HEK293 (cell line): Measurements from ENCODE around the gene GPC2.

ENCODE experiments used
- OVOL3 ChIP-seq: fragments of 450-650 bp; formaldehyde crosslinking; IDR thresholded peaks from 2 replicates; pipeline ENCODE4 v1.5.1; 2016; ENCODE audit warnings: missing biosample characterization, missing genetic modification characterization
- YY1 ChIP-seq: fragments of 450-650 bp; formaldehyde crosslinking; IDR thresholded peaks from 2 replicates; pipeline ENCODE4 v1.5.1; 2018; ENCODE audit warnings: missing biosample characterization, missing genetic modification characterization
- ZNF114 ChIP-seq: fragments of 450-650 bp; formaldehyde crosslinking; IDR thresholded peaks from 2 replicates; pipeline ENCODE4 v1.5.0; 2017; ENCODE audit warnings: missing biosample characterization, missing genetic modification characterization
- ZNF211 ChIP-seq: fragments of 450-650 bp; formaldehyde crosslinking; IDR thresholded peaks from 2 replicates; pipeline ENCODE4 v1.5.1; 2016; ENCODE audit warnings: low read depth, missing biosample characterization, missing genetic modification characterization
- ZNF311 ChIP-seq: fragments of 450-650 bp; formaldehyde crosslinking; IDR thresholded peaks from 2 replicates; pipeline ENCODE4 v1.5.1; 2017; ENCODE audit warnings: missing biosample characterization, missing genetic modification characterization, borderline replicate concordance
- ZNF350 ChIP-seq: fragments of 450-650 bp; formaldehyde crosslinking; IDR thresholded peaks from 2 replicates; pipeline ENCODE4 v1.5.0; 2017; ENCODE audit warnings: missing biosample characterization, mild to moderate bottlenecking, missing genetic modification characterization
- ZXDB ChIP-seq: fragments of 450-650 bp; formaldehyde crosslinking; IDR thresholded peaks from 2 replicates; pipeline ENCODE4 v1.5.1; 2016; ENCODE audit warnings: missing biosample characterization, missing genetic modification characterization
- TF ChIP-seq, protein P1 (sequence below): fragments of 450-650 bp; formaldehyde crosslinking; IDR thresholded peaks from 2 replicates; pipeline ENCODE4 v1.5.1; 2016; ENCODE audit warnings: missing biosample characterization, missing genetic modification characterization
- TF ChIP-seq, protein P2 (sequence below): fragments of 450-650 bp; formaldehyde crosslinking; IDR thresholded peaks from 2 replicates; pipeline ENCODE4 v1.5.1; 2016; ENCODE audit warnings: missing biosample characterization, missing genetic modification characterization
- TF ChIP-seq, protein P3 (sequence below): fragments of 450-650 bp; formaldehyde crosslinking; IDR thresholded peaks from 2 replicates; pipeline ENCODE4 v1.5.1; 2016; ENCODE audit warnings: missing biosample characterization, missing genetic modification characterization, low read depth
- TF ChIP-seq, protein P4 (sequence below): fragments of 450-650 bp; formaldehyde crosslinking; IDR thresholded peaks from 2 replicates; pipeline ENCODE4 v1.5.1; 2016; ENCODE audit warnings: missing biosample characterization, missing genetic modification characterization

DNA sequence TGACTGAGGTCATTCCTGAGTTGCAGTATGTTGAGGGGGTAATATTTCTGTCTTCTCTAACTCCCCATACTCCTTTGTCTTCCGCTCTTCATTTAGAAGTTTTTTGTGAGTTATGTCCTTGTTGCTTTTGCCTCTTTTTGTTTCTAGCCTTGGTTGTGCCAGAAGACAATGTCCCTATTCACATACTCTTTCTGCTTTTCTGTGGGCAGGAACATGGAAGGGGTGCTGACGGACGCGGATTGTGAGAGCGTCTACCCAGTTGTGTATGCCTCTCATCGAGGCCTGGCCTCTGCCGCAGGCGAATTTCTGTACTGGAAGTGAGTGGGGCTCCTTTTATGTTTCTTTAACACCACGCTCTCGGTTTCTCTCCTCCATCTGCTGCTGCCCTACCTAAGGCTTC lies 21.1 kb upstream of the GPC2 start:
- TF ChIP-seq ZNF211 (tag by site-specific recombination) (no peak), ZXDB (tag by site-specific recombination) (no peak), ZNF114 (tag by site-specific recombination) (no peak), ZNF350 (no peak), YY1 (tag by site-specific recombination) (no peak), OVOL3 (no peak), ZNF311 (no peak)
- TF ChIP-seq, protein P1, sequence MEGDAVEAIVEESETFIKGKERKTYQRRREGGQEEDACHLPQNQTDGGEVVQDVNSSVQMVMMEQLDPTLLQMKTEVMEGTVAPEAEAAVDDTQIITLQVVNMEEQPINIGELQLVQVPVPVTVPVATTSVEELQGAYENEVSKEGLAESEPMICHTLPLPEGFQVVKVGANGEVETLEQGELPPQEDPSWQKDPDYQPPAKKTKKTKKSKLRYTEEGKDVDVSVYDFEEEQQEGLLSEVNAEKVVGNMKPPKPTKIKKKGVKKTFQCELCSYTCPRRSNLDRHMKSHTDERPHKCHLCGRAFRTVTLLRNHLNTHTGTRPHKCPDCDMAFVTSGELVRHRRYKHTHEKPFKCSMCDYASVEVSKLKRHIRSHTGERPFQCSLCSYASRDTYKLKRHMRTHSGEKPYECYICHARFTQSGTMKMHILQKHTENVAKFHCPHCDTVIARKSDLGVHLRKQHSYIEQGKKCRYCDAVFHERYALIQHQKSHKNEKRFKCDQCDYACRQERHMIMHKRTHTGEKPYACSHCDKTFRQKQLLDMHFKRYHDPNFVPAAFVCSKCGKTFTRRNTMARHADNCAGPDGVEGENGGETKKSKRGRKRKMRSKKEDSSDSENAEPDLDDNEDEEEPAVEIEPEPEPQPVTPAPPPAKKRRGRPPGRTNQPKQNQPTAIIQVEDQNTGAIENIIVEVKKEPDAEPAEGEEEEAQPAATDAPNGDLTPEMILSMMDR (tag by site-specific recombination): no peak
- TF ChIP-seq, protein P2, sequence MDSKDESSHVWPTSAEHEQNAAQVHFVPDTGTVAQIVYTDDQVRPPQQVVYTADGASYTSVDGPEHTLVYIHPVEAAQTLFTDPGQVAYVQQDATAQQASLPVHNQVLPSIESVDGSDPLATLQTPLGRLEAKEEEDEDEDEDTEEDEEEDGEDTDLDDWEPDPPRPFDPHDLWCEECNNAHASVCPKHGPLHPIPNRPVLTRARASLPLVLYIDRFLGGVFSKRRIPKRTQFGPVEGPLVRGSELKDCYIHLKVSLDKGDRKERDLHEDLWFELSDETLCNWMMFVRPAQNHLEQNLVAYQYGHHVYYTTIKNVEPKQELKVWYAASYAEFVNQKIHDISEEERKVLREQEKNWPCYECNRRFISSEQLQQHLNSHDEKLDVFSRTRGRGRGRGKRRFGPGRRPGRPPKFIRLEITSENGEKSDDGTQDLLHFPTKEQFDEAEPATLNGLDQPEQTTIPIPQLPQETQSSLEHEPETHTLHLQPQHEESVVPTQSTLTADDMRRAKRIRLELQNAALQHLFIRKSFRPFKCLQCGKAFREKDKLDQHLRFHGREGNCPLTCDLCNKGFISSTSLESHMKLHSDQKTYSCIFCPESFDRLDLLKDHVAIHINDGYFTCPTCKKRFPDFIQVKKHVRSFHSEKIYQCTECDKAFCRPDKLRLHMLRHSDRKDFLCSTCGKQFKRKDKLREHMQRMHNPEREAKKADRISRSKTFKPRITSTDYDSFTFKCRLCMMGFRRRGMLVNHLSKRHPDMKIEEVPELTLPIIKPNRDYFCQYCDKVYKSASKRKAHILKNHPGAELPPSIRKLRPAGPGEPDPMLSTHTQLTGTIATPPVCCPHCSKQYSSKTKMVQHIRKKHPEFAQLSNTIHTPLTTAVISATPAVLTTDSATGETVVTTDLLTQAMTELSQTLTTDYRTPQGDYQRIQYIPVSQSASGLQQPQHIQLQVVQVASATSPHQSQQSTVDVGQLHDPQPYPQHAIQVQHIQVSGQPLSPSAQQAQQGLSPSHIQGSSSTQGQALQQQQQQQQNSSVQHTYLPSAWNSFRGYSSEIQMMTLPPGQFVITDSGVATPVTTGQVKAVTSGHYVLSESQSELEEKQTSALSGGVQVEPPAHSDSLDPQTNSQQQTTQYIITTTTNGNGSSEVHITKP (tag by site-specific recombination): no peak
- TF ChIP-seq, protein P3, sequence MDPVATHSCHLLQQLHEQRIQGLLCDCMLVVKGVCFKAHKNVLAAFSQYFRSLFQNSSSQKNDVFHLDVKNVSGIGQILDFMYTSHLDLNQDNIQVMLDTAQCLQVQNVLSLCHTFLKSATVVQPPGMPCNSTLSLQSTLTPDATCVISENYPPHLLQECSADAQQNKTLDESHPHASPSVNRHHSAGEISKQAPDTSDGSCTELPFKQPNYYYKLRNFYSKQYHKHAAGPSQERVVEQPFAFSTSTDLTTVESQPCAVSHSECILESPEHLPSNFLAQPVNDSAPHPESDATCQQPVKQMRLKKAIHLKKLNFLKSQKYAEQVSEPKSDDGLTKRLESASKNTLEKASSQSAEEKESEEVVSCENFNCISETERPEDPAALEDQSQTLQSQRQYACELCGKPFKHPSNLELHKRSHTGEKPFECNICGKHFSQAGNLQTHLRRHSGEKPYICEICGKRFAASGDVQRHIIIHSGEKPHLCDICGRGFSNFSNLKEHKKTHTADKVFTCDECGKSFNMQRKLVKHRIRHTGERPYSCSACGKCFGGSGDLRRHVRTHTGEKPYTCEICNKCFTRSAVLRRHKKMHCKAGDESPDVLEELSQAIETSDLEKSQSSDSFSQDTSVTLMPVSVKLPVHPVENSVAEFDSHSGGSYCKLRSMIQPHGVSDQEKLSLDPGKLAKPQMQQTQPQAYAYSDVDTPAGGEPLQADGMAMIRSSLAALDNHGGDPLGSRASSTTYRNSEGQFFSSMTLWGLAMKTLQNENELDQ (tag by site-specific recombination): no peak
- TF ChIP-seq, protein P4, sequence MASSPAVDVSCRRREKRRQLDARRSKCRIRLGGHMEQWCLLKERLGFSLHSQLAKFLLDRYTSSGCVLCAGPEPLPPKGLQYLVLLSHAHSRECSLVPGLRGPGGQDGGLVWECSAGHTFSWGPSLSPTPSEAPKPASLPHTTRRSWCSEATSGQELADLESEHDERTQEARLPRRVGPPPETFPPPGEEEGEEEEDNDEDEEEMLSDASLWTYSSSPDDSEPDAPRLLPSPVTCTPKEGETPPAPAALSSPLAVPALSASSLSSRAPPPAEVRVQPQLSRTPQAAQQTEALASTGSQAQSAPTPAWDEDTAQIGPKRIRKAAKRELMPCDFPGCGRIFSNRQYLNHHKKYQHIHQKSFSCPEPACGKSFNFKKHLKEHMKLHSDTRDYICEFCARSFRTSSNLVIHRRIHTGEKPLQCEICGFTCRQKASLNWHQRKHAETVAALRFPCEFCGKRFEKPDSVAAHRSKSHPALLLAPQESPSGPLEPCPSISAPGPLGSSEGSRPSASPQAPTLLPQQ (tag by site-specific recombination): no peak
